Right lobe of liver (tissue), 6 donors: ENCODE measurements around the gene SUCO. TPM values are rescaled to one million over a fixed set of nuclear protein-coding genes. Genes with fewer than 3 reads are reported as not detected.

ENCODE experiments used
- ATAC-seq, 4 donors: fragments of 200-7000 bp; cut with Tn5 transposase; one replicate each; pipeline ENCODE4 v1.9.1; 2020; ENCODE audit warnings: mild to moderate bottlenecking in 4 of 4, moderate library complexity in 4 of 4
- DNase-seq, 3 donors: peaks; one replicate each; pipeline ENCODE4 v3.0.0-alpha.2; 2020
- H3K27ac ChIP-seq, 3 donors: fragments of 200-600 bp; one replicate each; pipeline ENCODE4 v1.8.0; 2022
- H3K27me3 ChIP-seq, 2 donors: fragments of 200-600 bp; one replicate each; pipeline ENCODE4 v1.8.0; 2022
- H3K36me3 ChIP-seq, 4 donors: fragments of 200-600 bp; sonication (generic) in 1 of 4; one replicate each; pipeline versions ENCODE4 v1.5.1 to v1.8.0; 2017 to 2022; ENCODE audit warnings: control low read depth in 1 of 4
- H3K4me1 ChIP-seq, 4 donors: fragments of 200-600 bp; sonication (generic) in 1 of 4; one replicate each; pipeline versions ENCODE4 v1.5.1 to v1.8.0; 2017 to 2022; ENCODE audit warnings: control low read depth in 1 of 4
- H3K4me3 ChIP-seq, 3 donors: fragments of 200-600 bp; one replicate each; pipeline ENCODE4 v1.8.0; 2022
- H3K9me3 ChIP-seq, 4 donors: fragments of 200-600 bp; sonication (generic) in 1 of 4; one replicate each; pipeline versions ENCODE4 v1.5.1 to v1.8.0; 2017 to 2022; ENCODE audit warnings: control low read depth in 1 of 4
- POLR2A ChIP-seq: fragments of 450-650 bp; IDR thresholded peaks from one replicate; pipeline ENCODE4 v1.6.1; 2017; ENCODE audit warnings: antibody characterized with exemption, mild to moderate bottlenecking
- WGBS: methylation state at CpG from one replicate; pipeline ENCODE4 v1.1.6; 2018; ENCODE audit warnings: low coverage, low lambda C conversion rate; ENCODE audit not compliant: insufficient coverage; ENCODE audit errors: missing lambda C conversion rate; 5-methylcytosine and 5-hydroxymethylcytosine counted together
- intact Hi-C, 2 donors: fragments of 100-400 bp; cut with DNase I; formaldehyde crosslinking; loops; one replicate each; pipeline versions ENCODE4 v1.11.2 to v1.14.1; 2022
- total RNA-seq, 6 experiments: library from RNA; depleted of rRNA in 2 of 6; stranded (reverse); fragments of >200 nt in 2 of 6; fragmentation: NEBNext Ultra II Directional in 3 of 6; extraction: Animal tissue kit (Norgen Biotek cat#: 25700) in 3 of 6; gene quantifications; one replicate each; pipeline versions ENCODE4 v1.1.0 to v1.2.4, GENCODE V29; 2016 to 2023
- TF ChIP-seq, protein P1 (sequence below), 4 donors: fragments of 200-600 bp in 3 of 4; fragments of 450-650 bp in 1 of 4; IDR thresholded peaks; one replicate each; pipeline versions ENCODE4 v1.5.1 to v1.8.0; 2016 to 2022; ENCODE audit warnings: antibody characterized with exemption in 4 of 4, mild to moderate bottlenecking in 2 of 4
- donor health status: DM: no; HTN: yes; CAD: no.
- donor health status: DM: no; HTN: no; CAD: no.
- donor health status: DM: no; HTN: no; CAD: no.
- donor health status: DM: no; HTN: yes; CAD: no.
- donor health status: DM: no; HTN: yes; CAD: no.

The SUCO gene
- total RNA-seq, 6 experiments from 2014 or later: 6.6 to 17.9 (median 11.2) TPM

DNA sequence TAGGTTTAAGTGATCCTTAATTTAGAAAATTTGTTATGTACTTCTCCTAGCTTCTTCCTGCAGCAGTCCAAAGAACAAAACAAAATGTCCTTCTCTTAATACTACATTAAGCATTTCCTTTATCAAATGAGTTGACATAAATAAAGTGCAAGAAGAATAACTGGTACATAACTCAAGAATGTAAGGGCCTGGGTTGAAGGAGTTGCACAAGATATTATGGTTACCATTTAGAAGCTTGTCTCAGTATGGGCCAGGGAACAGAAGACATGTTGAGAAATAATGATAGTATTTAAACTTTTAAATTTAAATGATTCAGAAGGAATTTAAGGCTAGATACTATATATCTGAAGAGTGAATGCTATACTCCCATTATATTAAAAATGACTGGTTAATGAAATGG is 23.5 kb downstream of the SUCO start:
- intact Hi-C loops: no loop called here
- no peak overlapping the region for H3K27ac ChIP-seq

DNA sequence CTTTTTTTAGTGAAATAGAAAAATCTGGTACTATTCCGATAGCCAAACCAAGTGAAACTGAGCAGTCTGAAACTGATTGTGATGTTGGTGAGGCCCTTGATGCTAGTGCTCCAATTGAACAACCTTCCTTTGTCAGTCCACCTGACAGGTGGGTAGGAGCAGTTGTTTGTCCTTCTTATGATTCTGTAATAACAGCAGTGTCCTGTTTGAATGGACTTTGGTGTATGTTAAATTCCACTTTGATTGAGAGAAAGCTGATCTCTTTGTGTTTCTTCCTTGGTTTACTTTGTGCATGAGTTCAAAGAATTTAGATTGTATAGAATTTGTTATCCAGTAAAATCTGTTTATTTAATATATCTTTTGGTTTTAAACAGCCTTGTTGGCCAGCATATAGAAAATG is 24.3 kb downstream of the SUCO start:
- Histone ChIP-seq H3K36me3 (peaks cover 0 to 9% (median 6%) of the 10 kb centered on the region in 4 donors), H3K27me3 (no peaks in the 10 kb centered on the region), H3K9me3 (no peaks in the 10 kb centered on the region), H3K4me1 (no peaks in the 10 kb centered on the region), H3K4me3 (no peak overlapping the region), H3K27ac (no peak overlapping the region)
- 94% methylated on average over 1 of the region's 1 CpG for WGBS
- TF ChIP-seq, protein P1, sequence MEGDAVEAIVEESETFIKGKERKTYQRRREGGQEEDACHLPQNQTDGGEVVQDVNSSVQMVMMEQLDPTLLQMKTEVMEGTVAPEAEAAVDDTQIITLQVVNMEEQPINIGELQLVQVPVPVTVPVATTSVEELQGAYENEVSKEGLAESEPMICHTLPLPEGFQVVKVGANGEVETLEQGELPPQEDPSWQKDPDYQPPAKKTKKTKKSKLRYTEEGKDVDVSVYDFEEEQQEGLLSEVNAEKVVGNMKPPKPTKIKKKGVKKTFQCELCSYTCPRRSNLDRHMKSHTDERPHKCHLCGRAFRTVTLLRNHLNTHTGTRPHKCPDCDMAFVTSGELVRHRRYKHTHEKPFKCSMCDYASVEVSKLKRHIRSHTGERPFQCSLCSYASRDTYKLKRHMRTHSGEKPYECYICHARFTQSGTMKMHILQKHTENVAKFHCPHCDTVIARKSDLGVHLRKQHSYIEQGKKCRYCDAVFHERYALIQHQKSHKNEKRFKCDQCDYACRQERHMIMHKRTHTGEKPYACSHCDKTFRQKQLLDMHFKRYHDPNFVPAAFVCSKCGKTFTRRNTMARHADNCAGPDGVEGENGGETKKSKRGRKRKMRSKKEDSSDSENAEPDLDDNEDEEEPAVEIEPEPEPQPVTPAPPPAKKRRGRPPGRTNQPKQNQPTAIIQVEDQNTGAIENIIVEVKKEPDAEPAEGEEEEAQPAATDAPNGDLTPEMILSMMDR (IDR thresholded peaks at IDR 0.05): no peak
- no peak for TF ChIP-seq POLR2A
- ATAC-seq (no peak), DNase-seq (no peak)
- intact Hi-C loops: no loop called here

More for the DNA sequence above, 23.5 kb downstream of the SUCO start:
- no peaks in the 10 kb centered on the region for H3K9me3 ChIP-seq
- H3K4me1 ChIP-seq: no peaks in the 10 kb centered on the region
- TF ChIP-seq, protein P1 (IDR thresholded peaks at IDR 0.05): no peak
- no peak for TF ChIP-seq POLR2A
- ATAC-seq (no peak), DNase-seq (no peak)
- no peak overlapping the region for H3K4me3 ChIP-seq
- H3K27me3 ChIP-seq: no peaks in the 10 kb centered on the region
- H3K36me3 ChIP-seq: peaks cover 0 to 9% (median 6%) of the 10 kb centered on the region in 4 donors

DNA sequence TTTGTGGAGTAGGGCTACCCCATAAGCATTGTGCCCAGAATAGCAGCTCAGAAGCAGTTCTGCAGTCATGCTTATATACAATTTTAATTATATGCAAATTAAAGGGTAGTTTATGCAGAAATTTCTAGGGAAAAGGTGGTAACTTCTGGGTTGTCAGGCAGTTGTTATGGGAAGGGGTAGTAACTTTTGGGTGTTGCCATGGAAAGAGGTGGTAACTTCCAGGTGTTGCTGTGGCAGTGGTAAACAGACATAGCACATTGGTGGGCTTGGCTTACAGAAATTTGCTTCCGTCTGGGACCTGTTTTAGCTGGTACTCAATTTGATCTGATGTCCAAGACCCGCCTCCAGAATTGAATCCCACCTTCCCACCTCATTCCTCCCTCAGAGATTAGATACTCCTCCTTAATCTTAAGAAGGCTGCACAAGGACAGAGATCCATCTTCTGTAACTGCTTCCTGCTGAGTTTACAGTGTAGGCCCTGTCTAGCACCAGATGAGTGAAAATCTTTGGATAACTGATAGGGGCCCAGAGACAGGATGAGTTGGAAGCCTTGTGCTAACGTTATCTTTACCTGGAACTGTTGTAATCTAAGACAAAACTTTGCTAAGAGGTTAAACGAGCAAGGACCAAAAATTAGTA is 26.7 kb downstream of the SUCO start:
- WGBS: 88% methylated on average over 4 of the region's 4 CpGs
- intact Hi-C loops: no loop called here

DNA sequence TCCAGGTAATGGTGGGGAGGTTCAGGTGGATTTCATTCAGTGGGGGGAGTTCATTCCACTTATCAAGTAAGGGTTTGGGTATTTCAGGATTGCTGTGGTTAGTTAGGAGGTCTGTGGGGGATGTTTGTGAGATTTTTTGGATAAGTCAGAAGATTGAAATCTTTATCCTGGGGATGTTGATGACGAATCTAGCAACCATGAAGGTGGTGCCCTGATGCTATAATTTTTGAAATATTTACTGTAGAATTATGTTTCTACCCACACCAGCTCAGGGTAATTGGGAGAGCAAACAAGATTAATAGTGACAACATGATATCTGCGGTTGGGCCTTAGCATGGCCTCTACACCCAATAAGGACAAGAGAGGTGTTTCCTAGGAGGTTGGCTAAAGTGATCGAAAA is 28.3 kb downstream of the SUCO start:
- H3K4me1 ChIP-seq: no peaks in the 10 kb centered on the region
- no peak overlapping the region for H3K4me3 ChIP-seq
- no peaks in the 10 kb centered on the region for H3K9me3 ChIP-seq
- TF ChIP-seq POLR2A: no peak
- TF ChIP-seq, protein P1 (IDR thresholded peaks at IDR 0.05): no peak
- H3K36me3 ChIP-seq: peaks cover 0 to 9% (median 4%) of the 10 kb centered on the region in 4 donors
- DNase-seq (no peak), ATAC-seq (no peak)
- intact Hi-C loops: no loop called here
- no peaks in the 10 kb centered on the region for H3K27me3 ChIP-seq
- no peak overlapping the region for H3K27ac ChIP-seq
- 100% methylated on average over 1 of the region's 3 CpGs for WGBS

More for the DNA sequence above, 26.7 kb downstream of the SUCO start:
- Histone ChIP-seq H3K27me3 (no peaks in the 10 kb centered on the region), H3K9me3 (no peaks in the 10 kb centered on the region), H3K36me3 (peaks cover 0 to 9% (median 4%) of the 10 kb centered on the region in 4 donors), H3K27ac (no peak overlapping the region), H3K4me1 (no peaks in the 10 kb centered on the region), H3K4me3 (no peak overlapping the region)
- TF ChIP-seq POLR2A: no peak
- no peak for ATAC-seq
- DNase-seq: no peak

DNA sequence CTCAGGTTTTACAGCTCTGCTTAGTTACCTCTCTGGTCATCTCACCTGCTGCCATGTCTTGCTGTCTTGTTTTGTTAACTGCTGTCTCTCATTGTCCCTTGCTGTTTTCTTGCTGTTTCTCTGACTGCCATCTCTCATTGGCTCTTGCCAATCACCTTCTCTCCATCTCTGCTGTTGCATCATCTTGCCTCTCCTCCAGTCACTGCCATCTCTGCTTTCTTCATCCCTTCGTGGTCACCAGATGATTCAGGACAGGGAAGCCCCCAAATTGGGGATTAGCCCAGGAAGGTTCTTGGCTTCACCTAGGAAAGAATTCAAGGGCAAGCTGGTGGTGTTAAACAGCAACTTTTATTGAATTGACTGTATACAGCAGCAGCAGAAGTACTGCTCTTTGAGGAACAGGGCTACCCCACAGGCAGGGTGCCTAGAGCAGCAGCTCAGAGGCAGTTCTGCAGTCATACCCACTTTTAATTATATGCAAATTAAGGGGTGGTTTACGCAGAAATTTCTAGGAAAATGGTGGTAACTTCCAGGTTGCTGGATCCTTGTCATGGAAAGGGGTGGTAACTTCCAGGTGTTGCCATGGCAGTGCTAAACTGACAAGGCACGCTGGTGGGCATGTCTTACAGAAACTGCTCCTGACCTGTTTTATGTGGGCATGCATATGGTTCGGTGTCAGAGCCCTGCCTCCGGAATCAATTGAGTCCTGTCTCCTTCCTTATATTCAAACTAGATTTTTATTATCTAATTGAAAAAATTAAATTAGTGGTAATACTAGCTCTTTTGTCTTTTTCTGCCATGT is 33.4 kb downstream of the SUCO start:
- TF ChIP-seq, protein P1 (IDR thresholded peaks at IDR 0.05): no peak
- no peak for TF ChIP-seq POLR2A
- Histone ChIP-seq H3K27ac (no peak overlapping the region), H3K36me3 (peaks cover 0 to 12% (median 4%) of the 10 kb centered on the region in 4 donors), H3K9me3 (no peaks in the 10 kb centered on the region), H3K4me3 (no peak overlapping the region), H3K4me1 (no peaks in the 10 kb centered on the region), H3K27me3 (no peaks in the 10 kb centered on the region)
- intact Hi-C loops: no loop called here
- no peak for ATAC-seq
- no peak for DNase-seq
- 95% methylated on average over 4 of the region's 5 CpGs for WGBS
